ENCODE results near the gene CLEC17A.

DNA sequence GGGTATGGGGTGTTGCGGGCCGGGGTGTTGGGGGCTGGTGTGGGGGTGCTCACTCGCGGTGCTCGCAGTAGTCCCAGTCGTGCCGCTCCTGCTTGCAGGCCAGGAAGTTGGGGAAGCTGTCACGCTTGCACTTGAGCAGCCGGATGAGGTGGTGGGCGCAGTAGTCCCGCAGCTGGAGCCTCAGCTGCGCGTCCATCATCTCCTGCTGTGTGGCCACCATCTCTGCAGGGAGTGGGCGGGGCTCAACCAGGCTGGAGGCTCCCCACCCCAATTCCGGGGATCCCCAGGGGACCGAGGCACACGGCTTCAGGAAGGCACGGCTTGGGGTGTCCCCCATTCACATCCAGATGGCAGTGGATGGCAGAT is 16.2 kb upstream of the CLEC17A start:
- TF ChIP-seq, protein P1, sequence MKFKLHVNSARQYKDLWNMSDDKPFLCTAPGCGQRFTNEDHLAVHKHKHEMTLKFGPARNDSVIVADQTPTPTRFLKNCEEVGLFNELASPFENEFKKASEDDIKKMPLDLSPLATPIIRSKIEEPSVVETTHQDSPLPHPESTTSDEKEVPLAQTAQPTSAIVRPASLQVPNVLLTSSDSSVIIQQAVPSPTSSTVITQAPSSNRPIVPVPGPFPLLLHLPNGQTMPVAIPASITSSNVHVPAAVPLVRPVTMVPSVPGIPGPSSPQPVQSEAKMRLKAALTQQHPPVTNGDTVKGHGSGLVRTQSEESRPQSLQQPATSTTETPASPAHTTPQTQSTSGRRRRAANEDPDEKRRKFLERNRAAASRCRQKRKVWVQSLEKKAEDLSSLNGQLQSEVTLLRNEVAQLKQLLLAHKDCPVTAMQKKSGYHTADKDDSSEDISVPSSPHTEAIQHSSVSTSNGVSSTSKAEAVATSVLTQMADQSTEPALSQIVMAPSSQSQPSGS (IDR thresholded peaks at IDR 0.05; ENCODE audit: low read length) = no peak
- TF ChIP-seq, protein P2, sequence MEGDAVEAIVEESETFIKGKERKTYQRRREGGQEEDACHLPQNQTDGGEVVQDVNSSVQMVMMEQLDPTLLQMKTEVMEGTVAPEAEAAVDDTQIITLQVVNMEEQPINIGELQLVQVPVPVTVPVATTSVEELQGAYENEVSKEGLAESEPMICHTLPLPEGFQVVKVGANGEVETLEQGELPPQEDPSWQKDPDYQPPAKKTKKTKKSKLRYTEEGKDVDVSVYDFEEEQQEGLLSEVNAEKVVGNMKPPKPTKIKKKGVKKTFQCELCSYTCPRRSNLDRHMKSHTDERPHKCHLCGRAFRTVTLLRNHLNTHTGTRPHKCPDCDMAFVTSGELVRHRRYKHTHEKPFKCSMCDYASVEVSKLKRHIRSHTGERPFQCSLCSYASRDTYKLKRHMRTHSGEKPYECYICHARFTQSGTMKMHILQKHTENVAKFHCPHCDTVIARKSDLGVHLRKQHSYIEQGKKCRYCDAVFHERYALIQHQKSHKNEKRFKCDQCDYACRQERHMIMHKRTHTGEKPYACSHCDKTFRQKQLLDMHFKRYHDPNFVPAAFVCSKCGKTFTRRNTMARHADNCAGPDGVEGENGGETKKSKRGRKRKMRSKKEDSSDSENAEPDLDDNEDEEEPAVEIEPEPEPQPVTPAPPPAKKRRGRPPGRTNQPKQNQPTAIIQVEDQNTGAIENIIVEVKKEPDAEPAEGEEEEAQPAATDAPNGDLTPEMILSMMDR (IDR thresholded peaks at IDR 0.05; ENCODE audit: control extremely low read depth in 1 of 3, insufficient read depth in 1 of 3, low read depth in 1 of 3, low read length in 3 of 3) = no peak
- no peak for TF ChIP-seq ZNF274 (IDR thresholded peaks at IDR 0.05; ENCODE audit: borderline replicate concordance, extremely low read depth, low read length)
- no peak for TF ChIP-seq POLR2A (IDR thresholded peaks at IDR 0.05; ENCODE audit: control extremely low read depth in 1 of 2, low read depth in 2 of 2, low read length in 2 of 2)
- no peak for TF ChIP-seq CEBPB (IDR thresholded peaks at IDR 0.05; ENCODE audit: low read depth, low read length)
- no peak for TF ChIP-seq EZH2 (IDR thresholded peaks at IDR 0.05; ENCODE audit: low read depth, low read length, severe bottlenecking)
